GM19035 (cell line): ENCODE results near the gene MAML2.

Source experiments
- ATAC-seq: cut with Tn5 transposase; IDR thresholded peaks from one replicate; pipeline ENCODE4 v1.9.1; 2021; ENCODE audit not compliant: unreplicated experiment

Gene MAML2

DNA sequence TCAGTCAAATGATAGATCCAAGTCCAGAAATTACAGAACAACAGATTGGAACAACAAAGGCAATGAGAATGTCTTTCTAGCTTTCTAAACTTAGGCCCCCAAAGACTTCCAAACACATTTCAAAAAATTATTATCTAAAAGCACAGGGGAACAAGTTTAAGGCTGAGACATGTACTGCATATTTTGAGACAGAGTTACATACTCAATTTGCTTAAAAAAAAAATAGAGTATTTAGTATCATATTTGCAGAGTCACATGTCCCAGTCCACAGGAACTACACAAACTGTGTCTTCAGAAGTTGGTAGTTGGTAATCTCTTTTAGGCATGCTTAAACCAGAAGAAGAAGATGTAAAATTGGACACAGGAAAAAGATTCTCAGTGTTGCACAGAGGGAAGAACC lies 127.2 kb downstream of the MAML2 start:
- ATAC-seq, result no peak

DNA sequence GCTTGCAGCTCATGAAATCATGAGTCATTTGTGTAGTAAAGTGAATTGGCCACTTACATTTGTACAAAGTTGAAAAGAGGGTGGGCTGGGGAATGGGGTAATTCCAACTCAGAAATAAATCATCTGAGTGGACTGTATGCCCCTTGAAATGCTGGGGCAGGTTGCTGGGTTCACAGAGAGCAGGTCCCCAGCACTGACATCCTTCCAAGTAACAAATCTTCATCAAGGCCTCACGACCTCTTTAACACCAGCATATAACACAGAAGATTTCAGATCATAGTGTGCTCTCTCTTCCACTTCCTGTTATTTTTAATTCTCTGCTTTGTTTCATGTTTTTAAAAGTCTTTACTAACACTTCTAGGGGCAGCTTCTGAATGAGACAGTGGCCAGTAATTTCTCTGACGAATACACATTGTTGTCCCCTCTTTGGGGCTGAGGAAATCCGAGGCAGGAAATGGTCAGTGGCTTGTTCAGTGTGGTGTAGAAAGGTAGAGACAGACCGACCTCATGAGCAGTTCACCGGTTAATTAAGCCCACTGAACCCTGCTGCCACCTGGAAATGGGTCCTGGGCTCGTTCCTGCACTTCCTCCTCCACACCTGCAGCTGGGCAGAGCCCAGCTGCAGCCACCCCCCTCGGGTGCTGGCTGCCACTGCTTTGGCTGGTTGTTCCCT lies 127.7 kb downstream of the MAML2 start:
- peak; percentile 77 for ATAC-seq

GRCh38 chr11:96214777-96215109 lies 128.3 kb downstream of the MAML2 start:
- no peak for ATAC-seq

- no peak for ATAC-seq
Observed at GRCh38 chr11:96213500-96213899, 129.5 kb downstream of the MAML2 start.

GRCh38 chr11:96211436-96211835 lies 131.6 kb downstream of the MAML2 start:
- no peak for ATAC-seq

GRCh38 chr11:96207459-96208449 lies 135.2 kb downstream of the MAML2 start:
- ATAC-seq, result no peak

GRCh38 chr11:96206955-96207354 lies 136.0 kb downstream of the MAML2 start:
- no peak for ATAC-seq

DNA sequence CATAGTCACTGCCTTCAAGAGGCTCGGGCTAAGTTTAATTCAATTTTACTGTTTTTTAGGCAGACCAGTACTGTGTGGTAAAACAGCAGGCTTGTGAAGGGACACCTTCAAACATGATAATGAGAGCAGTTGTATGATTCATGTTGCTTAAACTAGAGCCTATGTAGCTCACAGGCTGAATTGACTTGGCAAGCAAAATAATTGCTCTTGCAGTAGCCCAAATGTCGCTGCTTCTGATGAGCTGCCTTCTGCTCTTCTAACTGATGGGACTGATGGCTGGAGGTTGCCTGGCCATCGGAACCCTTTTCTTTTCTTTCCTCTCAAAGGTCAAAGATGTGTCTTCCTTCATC lies 137.6 kb downstream of the MAML2 start:
- ATAC-seq, result no peak

DNA sequence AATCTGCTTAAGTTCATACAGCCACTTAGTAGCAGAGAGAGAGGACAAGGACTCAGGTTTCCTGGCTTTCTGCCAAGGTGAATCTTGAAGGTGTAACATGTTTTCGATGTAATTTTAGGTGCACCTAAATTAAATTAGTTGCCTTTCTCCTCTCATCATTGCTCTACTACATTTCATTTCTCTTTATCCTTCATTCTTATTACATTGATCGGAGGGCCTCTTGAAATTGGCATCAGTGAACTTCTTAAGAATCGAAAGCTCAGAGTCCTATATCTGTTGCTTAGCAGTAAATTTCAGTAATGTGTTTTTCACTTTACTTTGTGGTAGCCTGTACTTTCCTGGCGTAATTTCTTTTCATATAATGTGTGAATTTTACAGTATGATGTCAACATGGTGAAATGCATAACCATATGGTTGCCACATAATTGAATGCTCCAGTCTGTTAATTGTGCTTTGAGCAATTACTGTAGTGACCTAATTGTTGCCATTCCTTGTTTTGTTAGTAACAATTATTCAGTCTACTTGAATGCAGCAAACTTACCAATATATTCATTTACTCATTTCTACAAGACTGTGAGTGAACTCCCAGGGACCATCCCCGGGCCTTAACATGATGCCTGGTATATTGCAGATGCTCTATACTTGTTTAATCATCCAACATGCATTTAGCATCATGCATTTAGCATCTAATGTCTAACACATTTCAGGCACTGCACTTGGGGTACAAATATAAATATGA lies 138.1 kb downstream of the MAML2 start:
- no peak for ATAC-seq

GRCh38 chr11:96204366-96204659 lies 138.7 kb downstream of the MAML2 start:
- ATAC-seq, result no peak

GRCh38 chr11:96203567-96204365 lies 139.2 kb downstream of the MAML2 start:
- ATAC-seq, result no peak

- ATAC-seq, result no peak
Observed at GRCh38 chr11:96200243-96200642, 142.8 kb downstream of the MAML2 start.

- no peak for ATAC-seq
Observed at GRCh38 chr11:96199563-96200025, 143.4 kb downstream of the MAML2 start.

DNA sequence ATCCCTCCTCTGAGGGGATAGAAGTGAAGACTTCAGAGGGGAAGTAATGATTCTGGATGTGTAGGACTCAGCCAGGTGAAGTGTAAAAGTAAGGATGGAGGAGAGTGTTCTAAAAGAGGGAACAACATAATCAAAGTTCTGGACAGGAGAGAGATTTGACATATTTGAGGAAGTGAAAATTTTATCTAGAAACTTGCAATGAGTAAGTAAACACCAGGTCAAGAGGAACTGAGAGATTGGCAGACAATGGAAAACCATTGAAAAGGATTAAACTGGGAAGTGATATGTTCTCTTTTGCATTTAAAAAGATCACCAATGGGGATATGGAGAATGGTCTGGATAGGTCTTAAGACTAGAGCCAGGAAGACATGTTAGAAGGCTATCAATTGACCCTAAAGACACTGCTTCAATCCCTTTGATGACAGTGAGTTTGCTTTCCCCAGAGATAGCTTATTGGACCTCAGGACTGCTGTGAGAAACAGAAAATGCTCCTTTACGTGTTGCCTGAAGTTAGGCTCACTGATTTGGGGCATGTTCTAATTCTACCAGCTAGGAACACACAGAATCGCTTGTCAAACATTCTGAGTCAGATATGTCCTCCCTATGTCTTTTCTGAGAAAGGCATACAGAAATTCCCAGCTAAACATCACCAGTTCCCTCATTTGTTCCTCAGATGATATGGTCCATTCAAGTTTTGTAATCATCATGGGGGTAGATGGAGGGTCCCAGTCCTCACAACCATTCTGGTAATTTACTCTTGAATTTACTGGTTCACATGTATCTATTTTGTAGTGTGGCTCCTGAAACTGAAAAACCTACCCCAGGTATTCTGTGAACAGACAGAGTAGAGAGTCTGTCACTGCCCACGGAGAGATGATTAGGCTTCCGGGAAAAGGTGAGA lies 144.9 kb downstream of the MAML2 start:
- ATAC-seq, result peak; percentile 85

DNA sequence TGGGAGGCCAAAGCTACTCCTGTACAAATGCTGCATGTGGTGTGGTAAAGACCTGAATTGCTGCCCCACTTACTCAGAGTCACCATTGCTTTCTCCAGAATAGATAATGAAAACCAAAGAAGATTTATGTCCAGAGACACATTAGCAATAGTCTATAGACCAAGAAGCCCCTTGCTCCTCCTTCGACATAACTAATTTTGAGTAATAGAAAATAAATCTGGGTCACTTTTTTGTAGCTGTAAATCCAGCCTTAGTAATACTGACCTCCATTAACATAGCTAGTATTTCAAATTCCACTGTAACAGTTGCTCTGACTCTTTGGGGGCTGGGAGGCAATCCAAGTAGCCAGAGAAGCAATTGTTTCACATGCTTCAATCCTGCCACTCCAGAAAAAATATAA lies 145.9 kb downstream of the MAML2 start:
- ATAC-seq, result no peak

DNA sequence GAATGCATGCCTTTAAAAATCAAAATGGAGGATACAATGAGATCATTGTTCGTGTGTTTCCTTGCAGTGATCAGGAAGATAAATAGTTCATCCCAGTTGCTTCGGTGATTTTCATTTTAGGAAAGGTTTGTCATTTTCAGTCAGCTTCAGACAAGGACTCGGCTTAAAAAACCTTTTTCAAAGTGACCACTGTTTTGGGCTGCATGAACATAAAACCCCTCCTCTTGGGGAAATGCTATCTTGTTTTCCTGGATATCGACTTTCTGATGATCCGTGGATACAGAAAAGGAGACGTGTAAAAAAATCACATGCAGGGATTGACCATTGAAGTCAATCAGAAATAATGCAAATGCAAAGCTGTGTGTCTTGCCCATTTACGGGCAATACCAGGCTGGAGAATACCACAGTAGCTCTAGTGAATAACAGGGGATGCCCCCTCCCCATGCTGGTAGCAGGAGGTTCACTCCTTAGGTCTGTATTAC lies 146.8 kb downstream of the MAML2 start:
- ATAC-seq, result no peak

GRCh38 chr11:96195671-96196070 lies 147.3 kb downstream of the MAML2 start:
- no peak for ATAC-seq

- no peak for ATAC-seq
Observed at GRCh38 chr11:96194581-96195374, 148.2 kb downstream of the MAML2 start.
